CD14-positive monocyte (primary cell): Measurements from ENCODE around the gene QDPR. TPM values are rescaled to one million over a fixed set of nuclear protein-coding genes. Genes with fewer than 3 reads are reported as not detected.

ENCODE experiments used
- DNase-seq, 3 donors: peaks; one replicate each; pipeline ENCODE4 v3.0.0-alpha.2; 2011 to 2022
- H2AFZ ChIP-seq: 2 replicates; pipeline ENCODE4 v1.6.0; 2012; ENCODE audit warnings: mild to moderate bottlenecking, low read depth, low read length, inconsistent platforms; ENCODE audit not compliant: insufficient read depth, poor library complexity, severe bottlenecking
- H3K27ac ChIP-seq, 2 donors: 1 replicate in 1 of 2; 2 replicates in 1 of 2; pipeline ENCODE4 v1.5.1; 2012 to 2013; ENCODE audit warnings: low read length in 2 of 2, control low read depth in 1 of 2, inconsistent platforms in 1 of 2, low read depth in 1 of 2, mild to moderate bottlenecking in 1 of 2
- H3K27me3 ChIP-seq, 2 donors: one replicate each; pipeline versions ENCODE4 v1.6.0 to v1.6.1; 2011 to 2013; ENCODE audit warnings: low read length in 2 of 2; ENCODE audit not compliant: control insufficient read depth in 2 of 2, insufficient read depth in 2 of 2
- H3K36me3 ChIP-seq, 2 donors: replicated peaks in 1 of 2; 1 replicate in 1 of 2; 2 replicates in 1 of 2; pipeline versions ENCODE4 v1.5.1 to v1.6.1; 2012 to 2013; ENCODE audit warnings: low read length in 2 of 2, control low read depth in 1 of 2, inconsistent platforms in 1 of 2, mild to moderate bottlenecking in 1 of 2; ENCODE audit not compliant: insufficient read depth in 2 of 2, control insufficient read depth in 1 of 2
- H3K4me1 ChIP-seq, 2 donors: 1 replicate in 1 of 2; 2 replicates in 1 of 2; pipeline versions ENCODE4 v1.5.1 to v1.6.1; 2012 to 2013; ENCODE audit warnings: low read length in 2 of 2, control low read depth in 1 of 2, inconsistent platforms in 1 of 2, mild to moderate bottlenecking in 1 of 2, moderate library complexity in 1 of 2; ENCODE audit not compliant: insufficient read depth in 2 of 2, control insufficient read depth in 1 of 2
- H3K4me2 ChIP-seq: replicated peaks from 2 replicates; pipeline ENCODE3; 2012; ENCODE audit warnings: low read length, moderate library complexity, mild to moderate bottlenecking; ENCODE audit not compliant: poor library complexity, severe bottlenecking; ENCODE audit errors: extremely low read depth
- H3K4me3 ChIP-seq, 3 experiments: fragments of 200-600 bp in 1 of 3; sonication (generic) in 1 of 3; replicated peaks in 1 of 3; 1 replicate in 2 of 3; 2 replicates in 1 of 3; pipeline ENCODE4 v1.5.1; 2011 to 2013; ENCODE audit warnings: low read length in 3 of 3, mild to moderate bottlenecking in 3 of 3, control low read depth in 2 of 3, low read depth in 2 of 3, inconsistent platforms in 1 of 3, moderate library complexity in 1 of 3
- H3K79me2 ChIP-seq: 2 replicates; pipeline ENCODE4 v1.6.0; 2012; ENCODE audit warnings: mild to moderate bottlenecking, control low read depth, inconsistent platforms, low read length, moderate library complexity; ENCODE audit not compliant: insufficient read depth
- H3K9ac ChIP-seq: 2 replicates; pipeline ENCODE4 v1.6.0; 2017; ENCODE audit warnings: low read length, mild to moderate bottlenecking; ENCODE audit not compliant: insufficient read depth, poor library complexity, severe bottlenecking
- H3K9me3 ChIP-seq, 2 donors: replicated peaks in 1 of 2; 1 replicate in 1 of 2; 2 replicates in 1 of 2; pipeline versions ENCODE4 v1.5.1 to v1.6.1; 2012 to 2013; ENCODE audit warnings: low read length in 2 of 2, control low read depth in 1 of 2; ENCODE audit not compliant: control insufficient read depth in 1 of 2, insufficient read depth in 1 of 2
- H4K20me1 ChIP-seq: 2 replicates; pipeline ENCODE4 v1.6.0; 2012; ENCODE audit warnings: mild to moderate bottlenecking, low read length, control low read depth, moderate library complexity; ENCODE audit not compliant: insufficient read depth
- H3K27ac Mint-ChIP-seq, 7 donors: one replicate each; pipeline ENCODE4 v1.8.0; 2020; ENCODE audit warnings: mild to moderate bottlenecking in 7 of 7, mixed read lengths in 7 of 7, moderate library complexity in 6 of 7, inconsistent platforms in 2 of 7
- H3K27me3 Mint-ChIP-seq, 3 donors: one replicate each; pipeline ENCODE4 v1.8.0; 2021 to 2022; ENCODE audit warnings: low read depth in 3 of 3, mild to moderate bottlenecking in 3 of 3, mixed read lengths in 3 of 3, moderate library complexity in 3 of 3, inconsistent platforms in 1 of 3
- H3K36me3 Mint-ChIP-seq, 2 donors: one replicate each; pipeline ENCODE4 v1.8.0; 2020; ENCODE audit warnings: mixed read lengths in 2 of 2, inconsistent platforms in 1 of 2, mild to moderate bottlenecking in 1 of 2
- H3K4me1 Mint-ChIP-seq: one replicate; pipeline ENCODE4 v1.8.0; 2020; ENCODE audit warnings: mild to moderate bottlenecking, mixed read lengths
- H3K4me3 Mint-ChIP-seq, 2 donors: one replicate each; pipeline ENCODE4 v1.8.0; 2020; ENCODE audit warnings: mild to moderate bottlenecking in 2 of 2, mixed read lengths in 2 of 2, moderate library complexity in 1 of 2
- H3K9me3 Mint-ChIP-seq, 7 donors: one replicate each; pipeline ENCODE4 v1.8.0; 2020 to 2022; ENCODE audit warnings: mixed read lengths in 7 of 7, mild to moderate bottlenecking in 6 of 7, moderate library complexity in 6 of 7, inconsistent platforms in 2 of 7
- WGBS: methylation state at CpG from one replicate; pipeline ENCODE4 v1.1.5; 2013; ENCODE audit warnings: missing lambda C conversion rate; ENCODE audit not compliant: insufficient coverage; 5-methylcytosine and 5-hydroxymethylcytosine counted together
- intact Hi-C, 2 donors: fragments of 100-400 bp; cut with micrococcal nuclease; formaldehyde crosslinking; loops; one replicate each; pipeline versions ENCODE4 v1.15.0 to v1.15.1; 2023
- polyA plus RNA-seq, 3 donors: library from polyadenylated mRNA; depleted of rRNA in 1 of 3; unstranded in 2 of 3; stranded (reverse) in 1 of 3; fragments of 300-500 nt in 2 of 3; fragments of >200 nt in 1 of 3; fragmentation: Illumina TruSeq in 2 of 3; gene quantifications; 1 replicate in 2 of 3; 2 replicates in 1 of 3; pipeline ENCODE4 v1.2.3, GENCODE V29; 2012 to 2021
- TF ChIP-seq, protein P1 (sequence below): fragments of 200-600 bp; IDR thresholded peaks from one replicate; pipeline ENCODE4 v1.8.0; 2022; ENCODE audit warnings: antibody characterized with exemption, mild to moderate bottlenecking

The QDPR gene
- polyA plus RNA-seq, 3 donors: 15.8 to 31.7 (median 27.7) TPM

DNA sequence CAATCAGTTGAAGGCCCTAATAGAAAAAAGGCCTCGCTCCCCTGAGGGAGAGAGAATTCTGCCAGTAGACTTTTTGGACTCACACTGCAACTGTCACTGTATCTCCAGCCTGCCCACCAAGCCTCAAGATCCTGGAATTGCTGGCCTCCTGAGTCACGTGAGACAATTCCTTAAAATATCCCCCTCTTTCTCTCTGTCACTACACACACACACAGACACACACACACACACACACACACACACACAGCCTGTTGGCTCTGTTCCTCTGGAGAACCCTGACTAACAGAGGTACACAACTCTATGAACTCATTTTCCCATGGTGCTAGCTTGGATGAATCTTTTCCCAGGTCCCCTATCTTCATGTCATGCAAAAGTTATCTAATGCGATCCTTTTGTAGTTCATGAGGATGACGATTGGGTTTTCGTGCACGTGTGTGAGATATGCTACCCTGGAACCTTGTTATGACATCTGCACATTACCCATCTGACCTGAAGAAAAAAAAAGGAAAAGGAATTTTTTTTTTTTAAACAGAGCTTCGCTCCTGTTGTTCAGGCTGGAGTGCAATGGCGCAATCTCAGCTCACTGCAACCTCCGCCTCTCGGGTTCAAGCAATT lies 16.8 kb upstream of the QDPR start:
- Mint-ChIP-seq H3K27me3 (peaks cover 3 to 20% (median 15%) of the 10 kb centered on the region in 3 donors), H3K36me3 (no peaks in the 10 kb centered on the region), H3K9me3 (no peaks in the 10 kb centered on the region), H3K4me1 (no peaks in the 10 kb centered on the region), H3K4me3 (no peak overlapping the region), H3K27ac (no peak overlapping the region)
- 100% methylated on average over 2 of the region's 10 CpGs for WGBS
- Histone ChIP-seq H3K9ac (no peak overlapping the region), H3K36me3 (no peaks in the 10 kb centered on the region), H3K79me2 (no peaks in the 10 kb centered on the region), H3K4me3 (no peak overlapping the region), H3K4me1 (no peaks in the 10 kb centered on the region), H3K27me3 (no peaks in the 10 kb centered on the region), H2AFZ (no peak overlapping the region), H3K27ac (no peak overlapping the region), H3K9me3 (no peaks in the 10 kb centered on the region), H3K4me2 (no peak overlapping the region), H4K20me1 (no peaks in the 10 kb centered on the region)
- TF ChIP-seq, protein P1, sequence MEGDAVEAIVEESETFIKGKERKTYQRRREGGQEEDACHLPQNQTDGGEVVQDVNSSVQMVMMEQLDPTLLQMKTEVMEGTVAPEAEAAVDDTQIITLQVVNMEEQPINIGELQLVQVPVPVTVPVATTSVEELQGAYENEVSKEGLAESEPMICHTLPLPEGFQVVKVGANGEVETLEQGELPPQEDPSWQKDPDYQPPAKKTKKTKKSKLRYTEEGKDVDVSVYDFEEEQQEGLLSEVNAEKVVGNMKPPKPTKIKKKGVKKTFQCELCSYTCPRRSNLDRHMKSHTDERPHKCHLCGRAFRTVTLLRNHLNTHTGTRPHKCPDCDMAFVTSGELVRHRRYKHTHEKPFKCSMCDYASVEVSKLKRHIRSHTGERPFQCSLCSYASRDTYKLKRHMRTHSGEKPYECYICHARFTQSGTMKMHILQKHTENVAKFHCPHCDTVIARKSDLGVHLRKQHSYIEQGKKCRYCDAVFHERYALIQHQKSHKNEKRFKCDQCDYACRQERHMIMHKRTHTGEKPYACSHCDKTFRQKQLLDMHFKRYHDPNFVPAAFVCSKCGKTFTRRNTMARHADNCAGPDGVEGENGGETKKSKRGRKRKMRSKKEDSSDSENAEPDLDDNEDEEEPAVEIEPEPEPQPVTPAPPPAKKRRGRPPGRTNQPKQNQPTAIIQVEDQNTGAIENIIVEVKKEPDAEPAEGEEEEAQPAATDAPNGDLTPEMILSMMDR: no peak
- DNase-seq: no peak
- intact Hi-C loops: no loop called here

DNA sequence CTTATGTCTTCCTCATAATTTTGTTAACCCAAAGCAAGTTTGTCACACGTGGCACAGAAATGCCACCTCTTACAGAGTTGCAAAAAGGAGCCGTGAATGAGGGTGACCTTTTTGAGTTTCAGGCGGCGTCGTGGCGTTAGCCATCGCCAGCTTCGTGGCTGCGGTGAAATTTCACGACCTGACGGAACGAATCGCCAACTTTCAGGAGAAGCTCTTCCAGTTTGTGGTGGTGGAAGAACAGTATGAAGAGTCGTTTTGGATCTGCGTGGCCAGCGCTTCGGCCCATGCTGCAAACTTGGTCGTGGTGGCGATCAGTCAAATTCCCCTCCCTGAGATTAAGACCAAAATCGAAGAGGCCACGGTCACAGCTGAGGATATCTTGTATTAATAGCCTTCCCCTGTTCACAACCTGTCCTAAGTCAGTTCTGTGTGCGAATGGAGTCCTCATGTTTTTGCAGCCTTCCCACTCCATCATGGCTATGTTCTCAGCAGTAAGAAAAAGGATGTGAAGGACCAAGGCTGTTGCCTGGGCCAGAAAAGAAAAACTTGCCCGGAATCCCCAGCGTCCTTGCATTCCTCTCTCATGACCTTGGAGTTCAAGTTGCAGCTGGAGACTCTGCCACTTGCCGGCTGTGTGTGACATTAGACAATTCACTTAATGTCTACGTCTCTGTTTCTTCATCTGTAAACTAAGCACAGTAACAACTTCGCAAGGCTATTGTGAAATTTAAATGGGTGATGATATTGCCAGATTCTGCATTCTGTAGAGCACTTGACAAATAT lies 15.0 kb upstream of the QDPR start:
- no peaks in the 10 kb centered on the region for H3K36me3 ChIP-seq
- no peak overlapping the region for H2AFZ ChIP-seq
- peak overlapping the region in 1 of 7 donors; percentile 38 for H3K27ac Mint-ChIP-seq
- H3K4me3 Mint-ChIP-seq: no peak overlapping the region
- intact Hi-C loops: no loop called here
- TF ChIP-seq, protein P1: no peak
- no peaks in the 10 kb centered on the region for H3K4me1 Mint-ChIP-seq
- H3K4me1 ChIP-seq: no peaks in the 10 kb centered on the region
- no peaks in the 10 kb centered on the region for H3K27me3 ChIP-seq
- H3K9me3 ChIP-seq: no peaks in the 10 kb centered on the region
- H3K9ac ChIP-seq: no peak overlapping the region
- no peak overlapping the region for H3K4me2 ChIP-seq
- H3K36me3 Mint-ChIP-seq: no peaks in the 10 kb centered on the region
- H3K27ac ChIP-seq: no peak overlapping the region
- no peak for DNase-seq
- no peaks in the 10 kb centered on the region for H3K9me3 Mint-ChIP-seq
- 97% methylated on average over 12 of the region's 27 CpGs for WGBS
- H4K20me1 ChIP-seq: no peaks in the 10 kb centered on the region
- no peak overlapping the region for H3K4me3 ChIP-seq
- peaks cover 3 to 20% (median 15%) of the 10 kb centered on the region in 3 donors for H3K27me3 Mint-ChIP-seq
- H3K79me2 ChIP-seq: no peaks in the 10 kb centered on the region
